Breast epithelium (tissue), 4 donors: Measurements from ENCODE around the gene WDSUB1. TPM values are rescaled to one million over a fixed set of nuclear protein-coding genes. Genes with fewer than 3 reads are reported as not detected.

Source experiments
- DNase-seq, 2 donors: peaks; one replicate each; pipeline ENCODE4 v3.0.0-alpha.2; 2019; ENCODE audit warnings: low spot score in 2 of 2
- H3K27ac ChIP-seq, 2 donors: fragments of 200-600 bp; sonication (generic) in 1 of 2; one replicate each; pipeline ENCODE4 v1.5.1; 2016 to 2019; ENCODE audit warnings: mild to moderate bottlenecking in 1 of 2
- H3K27me3 ChIP-seq, 2 donors: fragments of 200-600 bp; sonication (generic) in 1 of 2; one replicate each; pipeline versions ENCODE4 v1.5.1 to v1.6.0; 2017 to 2019; ENCODE audit warnings: control low read depth in 1 of 2, mild to moderate bottlenecking in 1 of 2
- H3K36me3 ChIP-seq: fragments of 200-600 bp; one replicate; pipeline ENCODE4 v1.5.1; 2019
- H3K4me1 ChIP-seq, 2 donors: fragments of 200-600 bp; sonication (generic); one replicate each; pipeline ENCODE4 v1.5.1; 2016 to 2019; ENCODE audit warnings: control low read depth in 1 of 2
- H3K4me3 ChIP-seq, 3 donors: fragments of 200-600 bp; sonication (generic); 1 replicate in 2 of 3; 2 replicates in 1 of 3; pipeline ENCODE4 v1.5.1; 2016 to 2019; ENCODE audit warnings: mild to moderate bottlenecking in 3 of 3, moderate library complexity in 2 of 3
- H3K9me3 ChIP-seq, 2 donors: fragments of 200-600 bp; sonication (generic) in 1 of 2; one replicate each; pipeline ENCODE4 v1.5.1; 2016 to 2019; ENCODE audit warnings: control low read depth in 1 of 2
- POLR2A ChIP-seq: fragments of 450-650 bp; IDR thresholded peaks from one replicate; pipeline ENCODE4 v1.6.1; 2016; ENCODE audit warnings: antibody characterized with exemption, mild to moderate bottlenecking, moderate library complexity
- POLR2AphosphoS5 ChIP-seq, 3 donors: sonication (generic); formaldehyde crosslinking; IDR thresholded peaks; one replicate each; pipeline ENCODE4 v1.6.1; 2017; ENCODE audit warnings: antibody characterized with exemption in 3 of 3
- intact Hi-C: fragments of 100-400 bp; cut with DNase I; formaldehyde crosslinking; loops from one replicate; pipeline ENCODE4 v1.15.1; 2023; ENCODE audit warnings: low total_unique reads
- total RNA-seq, 3 donors: library from RNA; depleted of rRNA; stranded (reverse); fragments of >200 nt; gene quantifications; one replicate each; pipeline ENCODE4 v1.1.0, GENCODE V29; 2016
- TF ChIP-seq, protein P1 (sequence below), 3 donors: fragments of 450-650 bp; IDR thresholded peaks; one replicate each; pipeline ENCODE4 v1.5.1; 2016 to 2017; ENCODE audit warnings: antibody characterized with exemption in 3 of 3, mild to moderate bottlenecking in 3 of 3, moderate library complexity in 3 of 3

The WDSUB1 gene
- total RNA-seq, 3 donors from 2014 or later = 8.2 to 14.3 (median 8.8) TPM

- no peak for TF ChIP-seq POLR2AphosphoS5 (IDR thresholded peaks at IDR 0.05)
- no peak for TF ChIP-seq POLR2A
- TF ChIP-seq, protein P1, sequence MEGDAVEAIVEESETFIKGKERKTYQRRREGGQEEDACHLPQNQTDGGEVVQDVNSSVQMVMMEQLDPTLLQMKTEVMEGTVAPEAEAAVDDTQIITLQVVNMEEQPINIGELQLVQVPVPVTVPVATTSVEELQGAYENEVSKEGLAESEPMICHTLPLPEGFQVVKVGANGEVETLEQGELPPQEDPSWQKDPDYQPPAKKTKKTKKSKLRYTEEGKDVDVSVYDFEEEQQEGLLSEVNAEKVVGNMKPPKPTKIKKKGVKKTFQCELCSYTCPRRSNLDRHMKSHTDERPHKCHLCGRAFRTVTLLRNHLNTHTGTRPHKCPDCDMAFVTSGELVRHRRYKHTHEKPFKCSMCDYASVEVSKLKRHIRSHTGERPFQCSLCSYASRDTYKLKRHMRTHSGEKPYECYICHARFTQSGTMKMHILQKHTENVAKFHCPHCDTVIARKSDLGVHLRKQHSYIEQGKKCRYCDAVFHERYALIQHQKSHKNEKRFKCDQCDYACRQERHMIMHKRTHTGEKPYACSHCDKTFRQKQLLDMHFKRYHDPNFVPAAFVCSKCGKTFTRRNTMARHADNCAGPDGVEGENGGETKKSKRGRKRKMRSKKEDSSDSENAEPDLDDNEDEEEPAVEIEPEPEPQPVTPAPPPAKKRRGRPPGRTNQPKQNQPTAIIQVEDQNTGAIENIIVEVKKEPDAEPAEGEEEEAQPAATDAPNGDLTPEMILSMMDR (IDR thresholded peaks at IDR 0.05) = no peak
- H3K4me1 ChIP-seq = no peaks in the 10 kb centered on the region
- H3K27me3 ChIP-seq = no peaks in the 10 kb centered on the region
- H3K4me3 ChIP-seq = no peak overlapping the region
- no peaks in the 10 kb centered on the region for H3K9me3 ChIP-seq
- no peak for DNase-seq
- H3K27ac ChIP-seq = no peak overlapping the region
- intact Hi-C loops = no loop called here
- no peaks in the 10 kb centered on the region for H3K36me3 ChIP-seq
Observed at GRCh38 chr2:159187106-159187505, 99.4 kb downstream of the WDSUB1 start.

DNA sequence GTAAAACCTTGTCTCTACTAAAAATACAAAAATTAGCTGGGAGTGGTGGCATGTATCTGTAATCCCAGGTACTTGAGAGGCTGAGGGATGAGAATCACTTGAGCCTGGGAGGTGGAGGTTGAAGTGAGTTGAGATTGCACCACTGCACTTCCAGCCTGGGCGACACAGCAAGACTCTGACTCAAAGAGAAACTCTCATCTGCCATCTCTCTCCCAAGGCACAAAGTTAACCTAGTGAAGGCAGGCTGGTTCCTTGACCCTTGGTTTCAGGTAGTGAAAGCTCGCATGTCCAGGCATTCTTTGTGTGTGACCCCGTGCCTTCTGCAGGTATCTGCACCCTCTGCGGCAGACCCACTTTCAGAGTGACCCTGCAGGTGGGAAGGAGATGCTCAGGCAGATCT, 100.0 kb downstream of the WDSUB1 start:
- intact Hi-C loops = no loop called here

More for the DNA sequence above, 100.0 kb downstream of the WDSUB1 start:
- no peaks in the 10 kb centered on the region for H3K36me3 ChIP-seq
- H3K9me3 ChIP-seq = no peaks in the 10 kb centered on the region
- H3K27me3 ChIP-seq = no peaks in the 10 kb centered on the region
- H3K27ac ChIP-seq = no peak overlapping the region
- no peak overlapping the region for H3K4me3 ChIP-seq
- TF ChIP-seq, protein P1 (IDR thresholded peaks at IDR 0.05) = no peak
- TF ChIP-seq POLR2A (no peak), POLR2AphosphoS5 (IDR thresholded peaks at IDR 0.05) (no peak)
- no peaks in the 10 kb centered on the region for H3K4me1 ChIP-seq
- DNase-seq = no peak
